GM04504 (cell line): ENCODE data around the gene SMAD3.

ENCODE experiments used
- DNase-seq: peaks from one replicate; pipeline ENCODE4 v3.0.0-alpha.2; 2012; ENCODE audit warnings: low read depth

Gene SMAD3

DNA sequence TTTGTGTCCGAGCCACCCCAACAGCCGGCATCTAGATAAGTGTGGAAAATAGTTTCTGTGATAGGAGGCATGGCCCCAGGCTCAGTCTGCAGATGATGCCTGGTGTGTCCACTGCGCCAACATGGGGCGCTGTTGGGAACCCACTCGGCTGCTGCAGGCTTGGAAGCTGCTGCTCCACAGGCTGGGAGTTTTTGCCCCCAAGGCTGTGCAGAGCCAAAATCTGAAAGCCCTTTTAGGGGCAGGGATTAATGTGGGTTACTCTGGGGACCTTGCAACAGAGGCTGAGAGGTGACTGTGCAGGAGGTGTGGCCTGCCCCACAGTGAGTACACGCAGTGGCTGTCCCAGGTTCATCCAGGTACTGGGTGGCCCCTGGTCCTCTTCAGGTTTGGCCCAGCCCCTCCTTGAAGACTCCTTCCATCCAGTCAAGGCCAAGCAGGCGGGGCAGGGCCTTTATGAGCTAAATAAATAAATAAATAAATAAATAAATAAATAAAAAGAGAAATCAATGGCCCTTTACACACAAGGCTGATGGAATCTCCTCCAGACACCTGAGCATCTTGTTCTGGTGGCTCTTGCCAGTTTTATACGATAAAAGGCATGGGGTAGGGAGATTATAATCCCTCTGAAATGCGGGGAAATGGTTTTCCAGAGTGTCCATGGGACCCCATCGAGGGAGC lies 115.3 kb downstream of the SMAD3 start:
- no peak for DNase-seq

GRCh38 chr15:67181221-67181639 lies 115.8 kb downstream of the SMAD3 start:
- DNase-seq, result no peak

DNA sequence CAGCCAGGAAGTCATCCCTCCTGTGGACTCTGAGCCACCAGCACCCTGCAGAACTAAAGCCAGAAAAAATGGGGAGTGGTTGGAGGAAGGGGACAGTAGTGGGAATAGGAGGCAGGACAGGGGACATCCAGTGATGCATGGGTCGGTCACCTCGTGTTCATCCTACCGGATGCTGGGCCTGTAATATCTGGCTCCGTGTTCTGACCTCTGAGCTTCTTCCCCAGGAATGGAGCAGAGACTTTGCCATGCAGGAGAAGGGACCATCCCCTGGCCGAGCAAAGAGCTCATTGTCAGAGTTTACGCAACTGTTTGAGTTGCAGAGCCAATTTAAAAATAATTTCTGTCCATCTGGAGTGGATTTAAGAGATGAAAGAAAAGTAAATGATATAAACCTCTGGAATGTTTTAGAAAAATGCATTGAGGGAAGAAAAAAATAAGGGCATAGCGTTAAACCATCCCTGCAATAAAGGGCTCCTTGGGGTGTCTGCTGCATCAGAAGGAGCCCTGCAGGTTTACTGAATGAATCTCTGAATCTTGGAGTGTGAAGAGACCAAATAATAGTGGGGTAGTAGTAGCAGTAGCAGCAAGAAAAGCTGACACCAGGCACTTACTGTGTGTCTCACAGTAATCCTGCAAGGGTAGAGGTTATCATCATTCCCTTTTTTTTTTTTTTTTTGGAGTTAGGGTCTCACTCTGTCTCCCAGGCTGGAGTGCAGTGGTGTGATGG lies 118.2 kb downstream of the SMAD3 start:
- DNase-seq, result peak; percentile 85

- no peak for DNase-seq
Observed at GRCh38 chr15:67184208-67184925, 119.0 kb downstream of the SMAD3 start.

- DNase-seq, result no peak
Observed at GRCh38 chr15:67185051-67185450, 119.6 kb downstream of the SMAD3 start.

DNA sequence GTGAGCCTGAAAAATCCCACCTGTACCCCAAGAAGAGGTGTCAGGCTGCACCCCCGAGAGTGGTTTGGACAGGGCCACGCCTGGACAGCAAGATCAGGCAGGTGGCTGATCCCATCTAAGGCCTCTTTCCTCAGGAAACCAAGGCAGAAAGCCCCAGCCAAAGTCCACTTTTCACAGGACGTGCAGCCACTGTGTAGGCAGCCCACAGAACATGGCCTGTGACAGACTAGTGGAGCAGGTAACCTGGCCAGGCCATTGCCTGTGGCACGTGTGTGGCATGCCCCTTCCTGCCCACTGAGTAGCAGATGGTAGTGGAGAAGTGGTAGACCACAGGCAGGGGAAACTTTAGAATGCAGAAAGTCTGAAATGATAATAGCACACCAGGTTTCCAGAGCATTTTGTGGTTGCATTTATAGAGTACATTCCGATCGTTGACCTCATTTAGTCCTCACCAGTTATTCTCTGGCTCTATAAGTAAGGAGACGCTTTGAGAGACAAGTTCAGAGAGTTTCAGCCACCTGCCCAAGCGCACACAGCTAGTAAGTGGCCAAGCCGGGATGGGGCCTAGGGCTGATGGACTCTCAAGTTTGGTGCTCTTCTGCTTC lies 120.3 kb downstream of the SMAD3 start:
- DNase-seq, result no peak

GRCh38 chr15:67186226-67186649 lies 120.8 kb downstream of the SMAD3 start:
- no peak for DNase-seq

- no peak for DNase-seq
Observed at GRCh38 chr15:67186688-67187087, 121.3 kb downstream of the SMAD3 start.

DNA sequence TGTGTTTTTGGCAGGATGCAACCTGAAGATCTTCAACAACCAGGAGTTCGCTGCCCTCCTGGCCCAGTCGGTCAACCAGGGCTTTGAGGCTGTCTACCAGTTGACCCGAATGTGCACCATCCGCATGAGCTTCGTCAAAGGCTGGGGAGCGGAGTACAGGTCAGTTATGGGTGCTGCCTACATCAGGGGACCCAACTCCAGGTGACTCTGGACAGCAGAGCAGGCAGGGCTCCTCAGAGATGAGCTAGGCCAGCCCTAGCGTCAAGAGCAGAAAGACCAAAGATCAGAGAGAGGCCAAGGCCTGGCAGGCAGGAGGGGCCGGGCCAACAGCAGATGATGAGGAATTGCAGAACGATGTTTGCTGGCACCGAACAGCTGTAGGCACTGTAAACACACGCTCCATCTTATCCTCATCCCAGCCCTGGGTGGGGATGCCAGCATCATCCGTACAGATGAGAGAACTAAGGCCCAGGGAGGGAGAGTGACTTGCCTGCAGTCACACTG lies 122.0 kb downstream of the SMAD3 start:
- DNase-seq, result no peak

DNA sequence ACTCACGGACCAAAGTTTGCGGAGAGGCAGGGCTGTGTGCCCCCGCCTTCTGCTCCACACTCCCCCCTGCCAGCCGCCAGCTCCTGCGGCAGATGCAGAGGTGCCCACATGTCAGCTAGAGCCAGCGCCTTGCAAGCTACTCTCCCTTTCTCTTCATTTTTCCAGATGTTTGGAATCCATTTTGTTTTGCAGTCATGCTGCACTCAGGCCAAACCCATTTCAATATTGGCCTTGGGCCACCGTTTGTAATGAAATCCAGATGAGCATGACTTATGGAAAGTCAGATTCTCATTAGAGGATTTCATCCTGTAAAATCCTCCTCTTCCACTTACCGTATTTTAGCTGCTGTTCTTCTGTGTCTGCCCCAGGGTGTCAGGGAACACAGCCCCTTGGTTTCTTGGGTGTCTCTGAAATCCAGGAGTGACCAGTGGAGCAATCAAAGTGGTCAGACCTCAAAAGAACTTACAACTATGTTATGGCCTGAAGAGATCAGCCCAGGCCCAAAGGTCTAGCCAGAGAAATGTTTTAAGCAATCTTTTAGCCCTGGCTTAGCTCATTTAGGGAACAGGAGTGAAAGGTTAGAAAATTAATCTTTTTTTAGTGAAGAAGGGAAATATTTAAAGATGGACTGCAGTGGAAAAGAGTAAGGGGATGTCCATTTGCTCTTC lies 123.3 kb downstream of the SMAD3 start:
- DNase-seq, result peak; percentile 94

- DNase-seq, result no peak
Observed at GRCh38 chr15:67189326-67190051, 124.1 kb downstream of the SMAD3 start.

DNA sequence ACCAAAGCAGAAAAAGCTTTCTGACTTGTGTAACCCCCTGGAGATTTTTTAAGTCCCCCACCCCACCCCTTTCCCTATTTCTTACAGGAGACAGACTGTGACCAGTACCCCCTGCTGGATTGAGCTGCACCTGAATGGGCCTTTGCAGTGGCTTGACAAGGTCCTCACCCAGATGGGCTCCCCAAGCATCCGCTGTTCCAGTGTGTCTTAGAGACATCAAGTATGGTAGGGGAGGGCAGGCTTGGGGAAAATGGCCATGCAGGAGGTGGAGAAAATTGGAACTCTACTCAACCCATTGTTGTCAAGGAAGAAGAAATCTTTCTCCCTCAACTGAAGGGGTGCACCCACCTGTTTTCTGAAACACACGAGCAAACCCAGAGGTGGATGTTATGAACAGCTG lies 124.9 kb downstream of the SMAD3 start:
- DNase-seq, result no peak

DNA sequence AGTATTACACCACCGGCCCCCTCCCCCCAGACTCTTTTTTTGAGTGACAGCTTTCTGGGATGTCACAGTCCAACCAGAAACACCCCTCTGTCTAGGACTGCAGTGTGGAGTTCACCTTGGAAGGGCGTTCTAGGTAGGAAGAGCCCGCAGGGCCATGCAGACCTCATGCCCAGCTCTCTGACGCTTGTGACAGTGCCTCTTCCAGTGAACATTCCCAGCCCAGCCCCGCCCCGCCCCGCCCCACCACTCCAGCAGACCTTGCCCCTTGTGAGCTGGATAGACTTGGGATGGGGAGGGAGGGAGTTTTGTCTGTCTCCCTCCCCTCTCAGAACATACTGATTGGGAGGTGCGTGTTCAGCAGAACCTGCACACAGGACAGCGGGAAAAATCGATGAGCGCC lies 125.4 kb downstream of the SMAD3 start:
- DNase-seq, result no peak

GRCh38 chr15:67192185-67192820 lies 126.9 kb downstream of the SMAD3 start:
- no peak for DNase-seq

- no peak for DNase-seq
Observed at GRCh38 chr15:67193223-67193990, 128.0 kb downstream of the SMAD3 start.

DNA sequence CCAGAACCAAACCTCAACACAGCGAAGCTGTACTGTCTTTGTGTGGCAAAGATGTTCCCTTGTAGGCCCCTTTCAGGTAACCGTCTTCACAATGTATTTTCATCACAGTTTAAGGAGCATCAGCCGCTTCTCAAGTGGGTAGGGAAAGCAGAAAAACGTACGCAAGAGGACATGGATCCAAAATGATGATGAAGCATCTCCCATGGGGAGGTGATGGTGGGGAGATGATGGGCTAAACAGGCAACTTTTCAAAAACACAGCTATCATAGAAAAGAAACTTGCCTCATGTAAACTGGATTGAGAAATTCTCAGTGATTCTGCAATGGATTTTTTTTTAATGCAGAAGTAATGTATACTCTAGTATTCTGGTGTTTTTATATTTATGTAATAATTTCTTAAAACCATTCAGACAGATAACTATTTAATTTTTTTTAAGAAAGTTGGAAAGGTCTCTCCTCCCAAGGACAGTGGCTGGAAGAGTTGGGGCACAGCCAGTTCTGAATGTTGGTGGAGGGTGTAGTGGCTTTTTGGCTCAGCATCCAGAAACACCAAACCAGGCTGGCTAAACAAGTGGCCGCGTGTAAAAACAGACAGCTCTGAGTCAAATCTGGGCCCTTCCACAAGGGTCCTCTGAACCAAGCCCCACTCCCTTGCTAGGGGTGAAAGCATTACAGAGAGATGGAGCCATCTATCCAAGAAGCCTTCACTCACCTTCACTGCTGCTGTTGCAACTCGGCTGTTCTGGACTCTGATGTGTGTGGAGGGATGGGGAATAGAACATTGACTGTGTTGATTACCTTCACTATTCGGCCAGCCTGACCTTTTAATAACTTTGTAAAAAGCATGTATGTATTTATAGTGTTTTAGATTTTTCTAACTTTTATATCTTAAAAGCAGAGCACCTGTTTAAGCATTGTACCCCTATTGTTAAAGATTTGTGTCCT lies 129.0 kb downstream of the SMAD3 start:
- no peak for DNase-seq

DNA sequence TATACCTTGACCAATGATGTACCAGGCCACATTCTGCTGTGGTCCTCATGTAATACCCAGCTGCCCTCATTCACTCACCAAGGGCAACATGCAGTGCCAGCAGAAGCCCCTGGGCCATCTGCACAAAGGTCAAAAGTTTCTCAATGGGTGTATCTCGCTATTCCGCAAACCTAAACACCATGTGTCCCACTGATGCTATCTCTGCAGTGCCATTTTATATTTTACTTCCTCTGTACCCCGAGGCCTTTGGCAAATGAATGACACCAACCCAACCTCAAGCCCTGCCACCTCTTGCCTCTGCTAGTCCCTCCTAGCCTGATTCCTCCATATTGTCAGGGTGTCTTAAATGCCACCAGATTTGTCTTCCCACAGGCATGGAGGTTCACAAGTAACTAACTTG lies 129.9 kb downstream of the SMAD3 start:
- no peak for DNase-seq

GRCh38 chr15:67196222-67196621 lies 130.8 kb downstream of the SMAD3 start:
- no peak for DNase-seq
